ENCODE data around the gene ATG4B.
A peak's percentile ranks its signal among the peaks of the same experiment; 100 is the strongest.

ATG4B gene

GRCh38 chr2:241695651-241696050 lies 58.2 kb downstream of the ATG4B start:
- no peak for DNase-seq

GRCh38 chr2:241701149-241701398 lies 63.6 kb downstream of the ATG4B start:
- DNase-seq: peak; percentile 96

- peak; percentile 95 for DNase-seq
Measured at GRCh38 chr2:241701399-241702154, 64.1 kb downstream of the ATG4B start, which contains the start of gene ING5. TSS of gene ING5 (plus strand) at chr2:241702039. CDS start at chr2:241702066, 27 bp downstream.

- DNase-seq: peak; percentile 89
Measured at GRCh38 chr2:241702155-241703031, 64.9 kb downstream of the ATG4B start.

GRCh38 chr2:241703032-241703604 lies 65.6 kb downstream of the ATG4B start:
- peak; percentile 48 for DNase-seq

- no peak for DNase-seq
Measured at GRCh38 chr2:241706537-241706936, 69.0 kb downstream of the ATG4B start.

GRCh38 chr2:241708879-241709278 lies 71.4 kb downstream of the ATG4B start:
- no peak for DNase-seq

GRCh38 chr2:241719093-241719492 lies 81.6 kb downstream of the ATG4B start:
- no peak for DNase-seq

GRCh38 chr2:241720099-241720498 lies 82.6 kb downstream of the ATG4B start:
- DNase-seq: no peak

- DNase-seq: no peak
Measured at GRCh38 chr2:241720560-241720959, 83.1 kb downstream of the ATG4B start.

- no peak for DNase-seq
Measured at GRCh38 chr2:241721852-241722251, 84.4 kb downstream of the ATG4B start.

- no peak for DNase-seq
Measured at GRCh38 chr2:241722896-241723454, 85.5 kb downstream of the ATG4B start.
